ENCODE measurements around the gene RPTOR. TPM values are rescaled to one million over a fixed set of nuclear protein-coding genes. Genes with fewer than 3 reads are reported as not detected.

The RPTOR gene
- polyA plus RNA-seq, 1 donor from 2014 or later: 8.0 TPM

- no peak overlapping the region for H2AFZ ChIP-seq (ENCODE audit: low read depth, low read length)
Observed at GRCh38 chr17:80956321-80957190, 411.9 kb downstream of the RPTOR start.

More at GRCh38 chr17:80956321-80957190, 411.9 kb downstream of the RPTOR start:
- Histone ChIP-seq H3K9me3 (ENCODE audit: low read length) (no peaks in the 10 kb centered on the region), H3K36me3 (ENCODE audit: insufficient read depth, low read length) (peaks cover 4% of the 10 kb centered on the region), H3K4me2 (ENCODE audit: low read length) (no peak overlapping the region), H3K27me3 (ENCODE audit: insufficient read depth, low read depth, low read length) (no peaks in the 10 kb centered on the region), H3K9ac (ENCODE audit: low read length) (no peak overlapping the region), H4K20me1 (ENCODE audit: insufficient read depth) (no peaks in the 10 kb centered on the region), H3K9me2 (ENCODE audit: insufficient read depth, low read length) (no peaks in the 10 kb centered on the region), H3F3A (ENCODE audit: insufficient read depth, low read length, poor library complexity, severe bottlenecking) (no peaks in the 10 kb centered on the region), H3K4me3 (ENCODE audit: low read length) (no peak overlapping the region), H3K27ac (ENCODE audit: low read length) (no peak overlapping the region), H3K79me2 (replicated peaks; ENCODE audit: insufficient read depth, low read length) (no peaks in the 10 kb centered on the region)
- no peak for TF ChIP-seq EP300 (conservative IDR thresholded peaks at IDR 0.05; ENCODE audit: poor library complexity, severe bottlenecking)
- no peak for TF ChIP-seq CTCF (IDR thresholded peaks at IDR 0.05; ENCODE audit: poor library complexity, severe bottlenecking)
- TF ChIP-seq REST (IDR thresholded peaks at IDR 0.05; ENCODE audit: borderline replicate concordance): no peak
- TF ChIP-seq RAD21 (conservative IDR thresholded peaks at IDR 0.05): no peak
- TF ChIP-seq POLR2AphosphoS5 (IDR thresholded peaks at IDR 0.05): no peak
- TF ChIP-seq EZH2 (IDR thresholded peaks at IDR 0.05; ENCODE audit: borderline replicate concordance, insufficient read depth, low read length, poor library complexity, severe bottlenecking): no peak
- TF ChIP-seq SMC3 (conservative IDR thresholded peaks at IDR 0.05; ENCODE audit: poor library complexity): no peak
- TF ChIP-seq MXI1 (conservative IDR thresholded peaks at IDR 0.05; ENCODE audit: poor library complexity, severe bottlenecking): no peak
- no peak for TF ChIP-seq TAF1 (IDR thresholded peaks at IDR 0.05; ENCODE audit: low read depth)
